ACC112 (cell line): Measurements from ENCODE around the gene ACTG1.

Experiments used
- H2AFZ ChIP-seq: fragments of 200-600 bp; sonication (generic); one replicate; pipeline ENCODE4 v1.6.0; 2017; ENCODE audit warnings: antibody characterized with exemption, low read length; ENCODE audit not compliant: unreplicated experiment
- H3K27ac ChIP-seq: fragments of 200-600 bp; sonication (generic); 2 replicates; pipeline ENCODE4 v1.5.1; 2014; ENCODE audit warnings: low read depth, mild to moderate bottlenecking, antibody characterized with exemption, low read length, moderate library complexity
- H3K27me3 ChIP-seq: fragments of 200-600 bp; sonication (generic); 2 replicates; pipeline ENCODE4 v1.6.1; 2014; ENCODE audit warnings: mild to moderate bottlenecking, antibody characterized with exemption, low read length, moderate library complexity, mixed read lengths; ENCODE audit not compliant: insufficient read depth
- H3K36me3 ChIP-seq: fragments of 200-600 bp; sonication (generic); 2 replicates; pipeline ENCODE4 v1.6.1; 2016; ENCODE audit warnings: mild to moderate bottlenecking, antibody characterized with exemption, low read length, moderate library complexity, mixed read lengths; ENCODE audit not compliant: insufficient read depth
- H3K4me1 ChIP-seq: fragments of 200-600 bp; sonication (generic); one replicate; pipeline ENCODE4 v1.6.1; 2016; ENCODE audit warnings: low read length, mixed read lengths; ENCODE audit not compliant: insufficient read depth, unreplicated experiment, control insufficient read depth
- H3K4me3 ChIP-seq: fragments of 200-600 bp; sonication (generic); 2 replicates; pipeline ENCODE4 v1.5.1; 2014; ENCODE audit warnings: mild to moderate bottlenecking, low read depth, low read length
- H3K79me2 ChIP-seq: fragments of 200-600 bp; sonication (generic); one replicate; pipeline ENCODE4 v1.6.0; 2016; ENCODE audit warnings: low read length; ENCODE audit not compliant: control insufficient read depth, unreplicated experiment, insufficient read depth

The ACTG1 gene

GRCh38 chr17:81512562-81513371, at the start of gene ACTG1:
ACTG1 (minus strand) TSS chr17:81512799; CDS start chr17:81512354, 445 bp downstream.
- peaks cover 17% of the 10 kb centered on the region for H3K4me1 ChIP-seq
- peaks cover 39% of the 10 kb centered on the region for H3K36me3 ChIP-seq
- H3K4me3 ChIP-seq = peak within 1 kb of the TSS; percentile 98
- no peak within 1 kb of the TSS for H2AFZ ChIP-seq
- H3K27me3 ChIP-seq = no peaks in the 10 kb centered on the region
- H3K79me2 ChIP-seq = peaks cover 59% of the 10 kb centered on the region
- peak within 1 kb of the TSS; percentile 89 for H3K27ac ChIP-seq

GRCh38 chr17:81561494-81561885, 48.9 kb upstream of the ACTG1 start:
- H2AFZ ChIP-seq = no peak overlapping the region
- no peaks in the 10 kb centered on the region for H3K27me3 ChIP-seq
- H3K4me3 ChIP-seq = no peak overlapping the region
- H3K79me2 ChIP-seq = peaks cover 5% of the 10 kb centered on the region
- peaks cover 29% of the 10 kb centered on the region; the same call in 1 of the 2 replicates for H3K36me3 ChIP-seq
- H3K27ac ChIP-seq = peak overlapping the region; percentile 61
- peaks cover 55% of the 10 kb centered on the region for H3K4me1 ChIP-seq

GRCh38 chr17:81558941-81559806, 46.6 kb upstream of the ACTG1 start:
- peaks cover 24% of the 10 kb centered on the region; the same call in 1 of the 2 replicates for H3K36me3 ChIP-seq
- peaks cover 43% of the 10 kb centered on the region for H3K4me1 ChIP-seq
- no peaks in the 10 kb centered on the region for H3K27me3 ChIP-seq
- no peak overlapping the region for H3K4me3 ChIP-seq
- H2AFZ ChIP-seq = no peak overlapping the region
- H3K27ac ChIP-seq = no peak overlapping the region
- peaks cover 2% of the 10 kb centered on the region for H3K79me2 ChIP-seq

GRCh38 chr17:81558115-81558468, 45.5 kb upstream of the ACTG1 start:
- Histone ChIP-seq H3K4me3 (no peak overlapping the region), H3K27me3 (no peaks in the 10 kb centered on the region), H3K79me2 (peaks cover 2% of the 10 kb centered on the region), H3K27ac (no peak overlapping the region), H2AFZ (no peak overlapping the region), H3K4me1 (peaks cover 41% of the 10 kb centered on the region), H3K36me3 (peaks cover 24% of the 10 kb centered on the region; the same call in 1 of the 2 replicates)

GRCh38 chr17:81557276-81558114, 44.9 kb upstream of the ACTG1 start:
- Histone ChIP-seq H3K27me3 (no peaks in the 10 kb centered on the region), H3K79me2 (peaks cover 2% of the 10 kb centered on the region), H3K4me1 (peaks cover 38% of the 10 kb centered on the region), H3K27ac (no peak overlapping the region), H3K4me3 (no peak overlapping the region), H2AFZ (no peak overlapping the region), H3K36me3 (peaks cover 24% of the 10 kb centered on the region; the same call in 1 of the 2 replicates)

GRCh38 chr17:81556863-81557262, 44.3 kb upstream of the ACTG1 start:
- peaks cover 34% of the 10 kb centered on the region for H3K4me1 ChIP-seq

GRCh38 chr17:81556175-81556691, 43.6 kb upstream of the ACTG1 start:
- H3K27ac ChIP-seq = no peak overlapping the region
- H3K36me3 ChIP-seq = peaks cover 24% of the 10 kb centered on the region; the same call in 1 of the 2 replicates
- no peaks in the 10 kb centered on the region for H3K27me3 ChIP-seq
- peaks cover 11% of the 10 kb centered on the region for H3K79me2 ChIP-seq
- H3K4me3 ChIP-seq = no peak overlapping the region
- no peak overlapping the region for H2AFZ ChIP-seq
- H3K4me1 ChIP-seq = peaks cover 30% of the 10 kb centered on the region

More at GRCh38 chr17:81556863-81557262, 44.3 kb upstream of the ACTG1 start:
- H3K4me3 ChIP-seq = no peak overlapping the region
- peaks cover 4% of the 10 kb centered on the region for H3K79me2 ChIP-seq
- H3K36me3 ChIP-seq = peaks cover 24% of the 10 kb centered on the region; the same call in 1 of the 2 replicates
- no peaks in the 10 kb centered on the region for H3K27me3 ChIP-seq
- no peak overlapping the region for H2AFZ ChIP-seq
- no peak overlapping the region for H3K27ac ChIP-seq

- Histone ChIP-seq H3K36me3 (peaks cover 10% of the 10 kb centered on the region; the same call in 1 of the 2 replicates), H3K4me1 (peaks cover 26% of the 10 kb centered on the region), H3K79me2 (peaks cover 29% of the 10 kb centered on the region), H3K4me3 (peak overlapping the region; percentile 81), H3K27ac (peak overlapping the region; percentile 77), H3K27me3 (no peaks in the 10 kb centered on the region), H2AFZ (no peak overlapping the region)
Measured at GRCh38 chr17:81553616-81554181, 41.1 kb upstream of the ACTG1 start.

GRCh38 chr17:81553018-81553615, 40.5 kb upstream of the ACTG1 start:
- Histone ChIP-seq H3K4me1 (peaks cover 26% of the 10 kb centered on the region), H3K27me3 (no peaks in the 10 kb centered on the region), H3K36me3 (peaks cover 7% of the 10 kb centered on the region; the same call in 1 of the 2 replicates), H2AFZ (no peak overlapping the region), H3K79me2 (peaks cover 29% of the 10 kb centered on the region), H3K4me3 (peak overlapping the region; percentile 81), H3K27ac (peak overlapping the region; percentile 77)
